Prostate gland (tissue), 2 donors: ENCODE measurements around the gene GMPPA. TPM values are rescaled to one million over a fixed set of nuclear protein-coding genes. Genes with fewer than 3 reads are reported as not detected.

Experiments used
- DNase-seq: peaks from one replicate; pipeline ENCODE4 v3.0.0-alpha.2; 2019; ENCODE audit warnings: low spot score
- H3K27ac ChIP-seq, 2 donors: fragments of 200-600 bp; sonication (generic); 2 replicates each; pipeline ENCODE4 v1.5.1; 2017 to 2019
- H3K27me3 ChIP-seq: fragments of 200-600 bp; sonication (generic); replicated peaks from 2 replicates; pipeline ENCODE4 v1.5.1; 2019; ENCODE audit not compliant: insufficient read depth
- H3K36me3 ChIP-seq, 2 donors: fragments of 200-600 bp; sonication (generic); 1 replicate in 1 of 2; 2 replicates in 1 of 2; pipeline versions ENCODE4 v1.5.1 to v1.8.1; 2017 to 2019
- H3K4me1 ChIP-seq: fragments of 200-600 bp; sonication (generic); replicated peaks from 2 replicates; pipeline ENCODE4 v1.5.1; 2019
- H3K4me3 ChIP-seq, 2 donors: fragments of 200-600 bp; sonication (generic); 2 replicates each; pipeline ENCODE4 v1.5.1; 2017 to 2019
- H3K9me3 ChIP-seq: fragments of 200-600 bp; sonication (generic); 2 replicates; pipeline ENCODE4 v1.5.1; 2017
- POLR2A ChIP-seq: fragments of 450-650 bp; IDR thresholded peaks from one replicate; pipeline ENCODE4 v1.6.1; 2016; ENCODE audit warnings: antibody characterized with exemption, mild to moderate bottlenecking
- POLR2AphosphoS5 ChIP-seq: sonication (generic); formaldehyde crosslinking; IDR thresholded peaks from one replicate; pipeline ENCODE4 v1.6.1; 2017; ENCODE audit warnings: antibody characterized with exemption
- WGBS: methylation state at CpG from one replicate; pipeline ENCODE4 v1.1.5; 2018; 5-methylcytosine and 5-hydroxymethylcytosine counted together
- intact Hi-C: fragments of 100-400 bp; cut with DNase I; formaldehyde crosslinking; loops from one replicate; pipeline ENCODE4 v1.14.2; 2022
- total RNA-seq, 2 donors: library from RNA; depleted of rRNA; stranded (reverse); fragments of >200 nt; gene quantifications; one replicate each; pipeline ENCODE4 v1.1.0, GENCODE V29; 2016
- TF ChIP-seq, protein P1 (sequence below), 4 experiments: fragments of 200-600 bp in 2 of 4; fragments of 450-650 bp in 2 of 4; sonication (generic) in 2 of 4; IDR thresholded peaks; 1 replicate in 3 of 4; 2 replicates in 1 of 4; pipeline ENCODE4 v1.5.1; 2016 to 2019; ENCODE audit warnings: antibody characterized with exemption in 4 of 4, mild to moderate bottlenecking in 2 of 4, moderate library complexity in 2 of 4

The GMPPA gene
- total RNA-seq, 2 donors from 2014 or later, result 41.2 to 53.8 TPM

DNA sequence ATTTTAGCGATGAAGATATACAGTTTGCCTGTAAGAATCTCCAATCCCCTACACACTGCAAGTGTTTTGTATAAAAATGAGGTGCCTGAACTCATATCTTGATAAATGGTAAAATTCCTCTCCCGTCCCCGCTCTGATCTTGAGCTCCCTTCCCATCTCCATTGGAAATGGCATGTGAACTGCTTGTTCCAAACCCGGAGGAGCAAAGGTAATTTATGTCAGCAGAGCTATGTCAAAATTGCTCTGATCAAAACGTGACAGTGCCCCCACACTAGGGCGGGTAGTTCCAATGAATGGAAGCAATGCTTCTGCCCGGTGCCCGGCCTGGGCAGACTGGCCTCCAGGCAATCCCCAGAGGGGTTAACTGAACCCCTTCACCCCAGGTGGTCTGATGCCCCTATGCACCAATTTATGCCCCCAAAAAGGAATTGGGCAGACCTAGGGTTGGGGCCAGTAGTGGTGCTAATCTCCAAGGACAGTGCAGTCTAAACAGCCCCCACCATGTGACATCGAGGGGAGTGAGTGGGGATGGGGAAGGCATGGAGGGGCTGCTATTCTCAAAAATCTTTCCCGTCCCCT, 3.6 kb upstream of the GMPPA start:
- H3K27me3 ChIP-seq, result no peaks in the 10 kb centered on the region

DNA sequence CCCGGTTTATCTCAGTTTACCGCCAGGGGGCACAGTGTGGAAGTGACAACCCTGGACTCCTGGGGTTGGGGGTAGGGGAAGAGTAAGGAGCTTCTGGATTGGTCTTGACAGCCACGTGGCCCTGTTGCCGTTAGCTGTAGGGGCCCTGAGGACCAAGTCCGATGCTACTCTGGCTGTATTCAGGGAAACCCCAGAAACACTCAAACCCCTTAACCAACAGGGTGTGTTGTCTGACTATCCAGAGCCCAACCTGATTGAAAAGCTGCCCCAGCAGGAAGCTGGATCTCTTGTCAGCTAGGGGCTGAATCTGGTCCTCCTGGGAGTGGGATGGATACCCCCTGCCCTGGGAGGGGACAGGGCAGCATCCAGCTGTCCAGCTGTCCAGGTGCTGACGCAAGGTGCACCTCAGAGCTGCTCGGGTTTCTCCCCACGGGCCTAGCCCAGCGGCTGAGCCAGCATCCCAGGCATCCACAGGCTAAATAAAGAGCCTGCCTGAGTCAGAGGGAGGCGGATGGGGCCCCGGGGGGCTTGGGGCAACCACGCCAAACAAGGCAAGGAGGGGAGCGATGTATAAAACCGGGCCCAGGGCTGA, 3.1 kb upstream of the GMPPA start:
- H3K4me1 ChIP-seq, result peaks cover 12% of the 10 kb centered on the region
- WGBS, result 29% methylated on average over 14 of the region's 14 CpGs
- no peaks in the 10 kb centered on the region for H3K27me3 ChIP-seq
- DNase-seq, result no peak
- no peaks in the 10 kb centered on the region for H3K36me3 ChIP-seq
- TF ChIP-seq, protein P1, sequence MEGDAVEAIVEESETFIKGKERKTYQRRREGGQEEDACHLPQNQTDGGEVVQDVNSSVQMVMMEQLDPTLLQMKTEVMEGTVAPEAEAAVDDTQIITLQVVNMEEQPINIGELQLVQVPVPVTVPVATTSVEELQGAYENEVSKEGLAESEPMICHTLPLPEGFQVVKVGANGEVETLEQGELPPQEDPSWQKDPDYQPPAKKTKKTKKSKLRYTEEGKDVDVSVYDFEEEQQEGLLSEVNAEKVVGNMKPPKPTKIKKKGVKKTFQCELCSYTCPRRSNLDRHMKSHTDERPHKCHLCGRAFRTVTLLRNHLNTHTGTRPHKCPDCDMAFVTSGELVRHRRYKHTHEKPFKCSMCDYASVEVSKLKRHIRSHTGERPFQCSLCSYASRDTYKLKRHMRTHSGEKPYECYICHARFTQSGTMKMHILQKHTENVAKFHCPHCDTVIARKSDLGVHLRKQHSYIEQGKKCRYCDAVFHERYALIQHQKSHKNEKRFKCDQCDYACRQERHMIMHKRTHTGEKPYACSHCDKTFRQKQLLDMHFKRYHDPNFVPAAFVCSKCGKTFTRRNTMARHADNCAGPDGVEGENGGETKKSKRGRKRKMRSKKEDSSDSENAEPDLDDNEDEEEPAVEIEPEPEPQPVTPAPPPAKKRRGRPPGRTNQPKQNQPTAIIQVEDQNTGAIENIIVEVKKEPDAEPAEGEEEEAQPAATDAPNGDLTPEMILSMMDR (IDR thresholded peaks at IDR 0.05), result peak in 3 of 4 experiments; percentile 43 to 51 (median 44)
- TF ChIP-seq POLR2A (no peak), POLR2AphosphoS5 (no peak)
- no peaks in the 10 kb centered on the region for H3K9me3 ChIP-seq
- H3K4me3 ChIP-seq, result no peak overlapping the region
- intact Hi-C loops, result loop anchor here (5.0 kb wide), 1 partner anchor 33 kb away; no protein-coding TSS in a partner anchor
- no peak overlapping the region for H3K27ac ChIP-seq

More for the DNA sequence above, 3.6 kb upstream of the GMPPA start:
- H3K36me3 ChIP-seq, result no peaks in the 10 kb centered on the region
- H3K27ac ChIP-seq, result no peak overlapping the region
- peaks cover 10% of the 10 kb centered on the region for H3K4me1 ChIP-seq
- no peaks in the 10 kb centered on the region for H3K9me3 ChIP-seq
- TF ChIP-seq POLR2A (no peak), POLR2AphosphoS5 (no peak)
- TF ChIP-seq, protein P1 (IDR thresholded peaks at IDR 0.05), result no peak
- intact Hi-C loops, result loop anchor here (5.0 kb wide), 1 partner anchor 33 kb away; no protein-coding TSS in a partner anchor
- H3K4me3 ChIP-seq, result no peak overlapping the region
- DNase-seq, result no peak
- 23% methylated on average over 10 of the region's 10 CpGs for WGBS

DNA sequence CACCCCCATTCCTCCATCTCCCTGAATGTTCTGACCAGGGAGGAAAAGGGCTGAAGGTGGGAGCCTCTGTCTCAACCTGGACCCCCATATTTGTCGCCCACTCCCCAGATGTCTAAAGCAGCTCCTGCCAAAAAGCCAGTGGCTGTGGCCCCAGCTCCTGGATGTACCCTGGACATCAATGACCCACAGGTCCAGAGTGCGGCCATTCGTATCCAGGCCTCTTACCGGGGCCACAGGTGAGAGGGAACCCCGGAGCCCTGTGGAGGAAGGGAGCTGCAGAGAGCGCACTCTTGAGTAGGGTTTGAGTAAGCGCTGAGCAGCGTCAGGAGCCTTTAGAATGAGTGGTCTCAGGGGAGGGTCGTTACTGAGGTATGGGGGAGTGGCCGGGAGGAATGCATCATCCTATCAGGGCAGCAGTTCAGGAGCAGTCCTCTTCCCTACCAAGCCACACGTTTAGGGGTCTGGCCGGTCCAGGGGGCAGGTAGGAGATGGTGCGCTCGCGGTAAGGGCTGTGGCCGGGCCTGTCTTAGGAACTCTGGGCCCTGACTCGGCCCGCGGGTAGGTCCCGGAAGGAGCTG, 2.4 kb upstream of the GMPPA start:
- DNase-seq, result no peak
- no peaks in the 10 kb centered on the region for H3K9me3 ChIP-seq
- 47% methylated on average over 19 of the region's 20 CpGs for WGBS
- H3K27me3 ChIP-seq, result no peaks in the 10 kb centered on the region
- H3K4me3 ChIP-seq, result no peak overlapping the region
- peaks cover 12% of the 10 kb centered on the region for H3K4me1 ChIP-seq
- H3K27ac ChIP-seq, result no peak overlapping the region
- TF ChIP-seq, protein P1 (IDR thresholded peaks at IDR 0.05), result no peak
- no peak for TF ChIP-seq POLR2AphosphoS5
- no peak for TF ChIP-seq POLR2A
- intact Hi-C loops, result loop anchor here (5.0 kb wide), 1 partner anchor 34 kb away; no protein-coding TSS in a partner anchor
- no peaks in the 10 kb centered on the region for H3K36me3 ChIP-seq

DNA sequence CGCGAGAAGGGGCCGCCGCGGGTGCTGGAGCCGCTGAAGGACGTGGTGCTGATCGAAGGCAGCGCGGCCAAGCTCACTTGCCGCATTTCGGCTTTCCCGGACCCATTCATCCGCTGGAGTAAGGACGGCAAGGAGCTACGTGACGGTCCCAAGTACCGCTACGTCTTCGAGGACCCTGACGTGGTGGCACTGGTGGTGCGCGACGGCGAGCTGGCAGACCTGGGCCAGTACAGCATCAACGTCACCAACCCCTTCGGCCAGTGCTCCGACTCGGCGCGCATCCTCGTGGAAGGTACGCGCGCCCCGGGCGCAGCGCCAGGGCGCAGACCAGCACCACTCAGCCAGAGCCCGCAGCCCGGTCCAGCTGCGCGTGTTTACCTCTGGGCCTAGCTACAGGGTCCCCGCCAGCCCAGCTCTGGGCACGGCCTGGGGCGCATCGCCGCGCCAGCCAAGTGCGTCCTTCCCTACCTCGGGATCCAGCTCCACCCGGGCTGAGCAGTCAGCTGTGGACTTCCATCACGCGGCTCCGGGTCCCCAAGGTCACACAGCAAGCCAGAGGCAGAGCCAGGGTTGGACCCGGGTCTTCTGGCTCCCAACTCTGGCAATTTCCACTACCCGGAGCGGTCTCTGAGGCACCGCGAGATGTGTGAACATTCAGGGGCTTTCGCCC, 1.7 kb upstream of the GMPPA start:
- DNase-seq, result no peak
- H3K9me3 ChIP-seq, result no peaks in the 10 kb centered on the region
- peaks cover 12% of the 10 kb centered on the region for H3K4me1 ChIP-seq
- no peak for TF ChIP-seq POLR2A
- TF ChIP-seq POLR2AphosphoS5, result no peak
- TF ChIP-seq, protein P1 (IDR thresholded peaks at IDR 0.05), result no peak
- intact Hi-C loops, result loop anchor here (5.0 kb wide), 1 partner anchor 35 kb away; no protein-coding TSS in a partner anchor
- H3K27ac ChIP-seq, result peak overlapping the region; percentile 90 to 95
- H3K27me3 ChIP-seq, result no peaks in the 10 kb centered on the region
- H3K36me3 ChIP-seq, result no peaks in the 10 kb centered on the region
- peak overlapping the region in 1 of 2 donors; percentile 73 for H3K4me3 ChIP-seq
- WGBS, result 25% methylated on average over 48 of the region's 61 CpGs
